Uterus (tissue), 4 donors: ENCODE measurements around the gene KCNAB1. TPM values are rescaled to one million over a fixed set of nuclear protein-coding genes. Genes with fewer than 3 reads are reported as not detected.

Source experiments
- DNase-seq, 2 donors: peaks; one replicate each; pipeline ENCODE4 v3.0.0-alpha.2; 2019 to 2020
- H3K27ac ChIP-seq, 2 donors: fragments of 200-600 bp; sonication (generic); 1 replicate in 1 of 2; 2 replicates in 1 of 2; pipeline ENCODE4 v1.5.1; 2016 to 2018
- H3K27me3 ChIP-seq, 2 donors: fragments of 200-600 bp; sonication (generic); one replicate each; pipeline ENCODE4 v1.5.1; 2018 to 2019; ENCODE audit warnings: control low read depth in 1 of 2
- H3K36me3 ChIP-seq, 2 donors: fragments of 200-600 bp; sonication (generic); one replicate each; pipeline ENCODE4 v1.5.1; 2019; ENCODE audit warnings: control low read depth in 1 of 2
- H3K4me1 ChIP-seq, 2 donors: fragments of 200-600 bp; sonication (generic); one replicate each; pipeline ENCODE4 v1.5.1; 2018 to 2019; ENCODE audit warnings: control low read depth in 1 of 2
- H3K4me3 ChIP-seq, 2 donors: fragments of 200-600 bp; sonication (generic); 1 replicate in 1 of 2; 2 replicates in 1 of 2; pipeline ENCODE4 v1.5.1; 2018 to 2019; ENCODE audit warnings: mild to moderate bottlenecking in 1 of 2
- H3K9me3 ChIP-seq, 2 donors: fragments of 200-600 bp; sonication (generic); one replicate each; pipeline ENCODE4 v1.5.1; 2019; ENCODE audit warnings: control low read depth in 1 of 2
- CTCF ChIP-seq, 4 experiments: fragments of 200-600 bp in 2 of 4; fragments of 450-650 bp in 2 of 4; sonication (generic) in 2 of 4; IDR thresholded peaks; one replicate each; pipeline ENCODE4 v1.5.1; 2016 to 2019; ENCODE audit warnings: antibody characterized with exemption in 4 of 4, mild to moderate bottlenecking in 2 of 4, moderate library complexity in 1 of 4
- POLR2A ChIP-seq, 2 donors: fragments of 450-650 bp; IDR thresholded peaks; one replicate each; pipeline ENCODE4 v1.6.1; 2016; ENCODE audit warnings: antibody characterized with exemption in 2 of 2, mild to moderate bottlenecking in 1 of 2, moderate library complexity in 1 of 2
- intact Hi-C: fragments of 100-400 bp; cut with DNase I; formaldehyde crosslinking; loops from one replicate; pipeline ENCODE4 v1.15.1; 2023; ENCODE audit warnings: low total_unique reads
- total RNA-seq, 4 donors: library from RNA; depleted of rRNA in 3 of 4; stranded (reverse); fragments of >200 nt in 3 of 4; gene quantifications; one replicate each; pipeline versions ENCODE4 v1.1.0 to v1.2.4, GENCODE V29; 2014 to 2023
- donor health status: DM: yes; HTN: yes; CAD: no.

KCNAB1 gene
- total RNA-seq, 4 donors from 2014 or later = 1.3 to 12.8 (median 6.8) TPM

DNA sequence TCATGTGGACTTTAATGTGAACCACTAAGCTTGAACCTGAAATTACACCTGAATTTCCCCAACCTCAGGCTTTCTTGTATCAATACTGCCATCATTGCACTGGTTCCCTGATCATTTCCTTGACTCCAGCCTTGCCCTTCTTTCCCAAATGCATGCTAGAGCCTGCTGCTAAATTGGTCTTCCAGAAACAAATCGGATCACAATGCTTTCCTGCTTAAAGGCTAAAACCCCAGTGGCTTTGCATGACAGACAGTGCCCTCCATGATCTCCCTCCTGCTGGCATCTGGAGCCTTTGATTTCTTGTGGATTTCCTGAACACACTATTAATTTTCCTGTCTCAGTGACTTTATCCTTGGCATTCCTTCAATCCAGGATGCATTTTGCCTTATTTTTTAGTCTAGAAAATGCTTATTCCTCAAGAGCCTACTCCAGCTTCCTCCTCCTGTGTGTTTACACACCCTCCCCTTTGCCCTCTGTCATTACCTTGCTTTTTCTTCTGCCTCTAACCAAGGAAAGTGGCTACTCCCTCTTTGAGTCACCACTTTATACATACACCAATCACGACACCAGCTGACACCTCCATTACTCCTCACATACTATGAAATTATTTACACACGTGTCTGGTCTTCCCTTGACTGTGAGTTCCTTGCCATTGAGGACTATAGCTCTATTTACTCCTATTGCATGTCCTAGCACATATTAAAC lies 214.6 kb downstream of the KCNAB1 start:
- intact Hi-C loops = no loop called here

GRCh38 chr3:156339491-156339890 lies 219.1 kb downstream of the KCNAB1 start:
- no peaks in the 10 kb centered on the region for H3K4me1 ChIP-seq
- TF ChIP-seq CTCF (IDR thresholded peaks at IDR 0.05) = no peak
- TF ChIP-seq POLR2A (IDR thresholded peaks at IDR 0.05) = no peak
- H3K9me3 ChIP-seq = no peaks in the 10 kb centered on the region
- H3K36me3 ChIP-seq = no peaks in the 10 kb centered on the region
- DNase-seq = no peak
- H3K27ac ChIP-seq = no peak overlapping the region
- H3K4me3 ChIP-seq = no peak overlapping the region
- intact Hi-C loops = no loop called here
- H3K27me3 ChIP-seq = no peaks in the 10 kb centered on the region

More for the DNA sequence above, 214.6 kb downstream of the KCNAB1 start:
- no peak for DNase-seq
- no peak overlapping the region for H3K4me3 ChIP-seq
- no peaks in the 10 kb centered on the region for H3K9me3 ChIP-seq
- no peaks in the 10 kb centered on the region for H3K36me3 ChIP-seq
- H3K27ac ChIP-seq = no peak overlapping the region
- H3K4me1 ChIP-seq = no peaks in the 10 kb centered on the region
- H3K27me3 ChIP-seq = no peaks in the 10 kb centered on the region
- TF ChIP-seq CTCF (IDR thresholded peaks at IDR 0.05) (no peak), POLR2A (IDR thresholded peaks at IDR 0.05) (no peak)

DNA sequence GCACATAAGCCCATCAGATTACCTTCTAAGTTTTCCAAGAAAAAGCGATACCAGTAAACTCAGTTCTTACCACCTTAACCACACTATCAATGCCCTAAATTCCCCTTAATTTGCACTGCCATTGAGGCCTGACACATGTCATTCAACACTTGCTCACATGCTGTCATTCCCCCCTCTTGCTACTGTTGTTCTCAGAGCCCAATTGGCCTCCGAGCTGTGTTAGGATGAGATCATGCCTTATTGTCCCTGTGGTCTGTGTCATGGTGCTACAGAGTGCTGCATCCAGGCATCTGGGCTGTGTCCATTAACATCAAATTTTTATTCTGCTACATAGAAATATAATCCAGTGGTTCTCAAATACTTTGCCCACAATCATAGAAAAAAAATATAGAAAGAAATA lies 221.0 kb downstream of the KCNAB1 start:
- H3K27ac ChIP-seq = no peak overlapping the region
- no peak overlapping the region for H3K4me3 ChIP-seq
- intact Hi-C loops = no loop called here
- no peaks in the 10 kb centered on the region for H3K36me3 ChIP-seq
- H3K27me3 ChIP-seq = no peaks in the 10 kb centered on the region
- no peaks in the 10 kb centered on the region for H3K9me3 ChIP-seq
- TF ChIP-seq POLR2A (IDR thresholded peaks at IDR 0.05) (no peak), CTCF (IDR thresholded peaks at IDR 0.05) (no peak)
- no peak for DNase-seq
- no peaks in the 10 kb centered on the region for H3K4me1 ChIP-seq

- Histone ChIP-seq H3K36me3 (no peaks in the 10 kb centered on the region), H3K27me3 (no peaks in the 10 kb centered on the region), H3K4me1 (no peaks in the 10 kb centered on the region), H3K4me3 (no peak overlapping the region), H3K9me3 (no peaks in the 10 kb centered on the region), H3K27ac (no peak overlapping the region)
- DNase-seq = no peak
- no peak for TF ChIP-seq CTCF (IDR thresholded peaks at IDR 0.05)
- no peak for TF ChIP-seq POLR2A (IDR thresholded peaks at IDR 0.05)
- intact Hi-C loops = no loop called here
Observed at GRCh38 chr3:156341831-156342416, 221.5 kb downstream of the KCNAB1 start.

DNA sequence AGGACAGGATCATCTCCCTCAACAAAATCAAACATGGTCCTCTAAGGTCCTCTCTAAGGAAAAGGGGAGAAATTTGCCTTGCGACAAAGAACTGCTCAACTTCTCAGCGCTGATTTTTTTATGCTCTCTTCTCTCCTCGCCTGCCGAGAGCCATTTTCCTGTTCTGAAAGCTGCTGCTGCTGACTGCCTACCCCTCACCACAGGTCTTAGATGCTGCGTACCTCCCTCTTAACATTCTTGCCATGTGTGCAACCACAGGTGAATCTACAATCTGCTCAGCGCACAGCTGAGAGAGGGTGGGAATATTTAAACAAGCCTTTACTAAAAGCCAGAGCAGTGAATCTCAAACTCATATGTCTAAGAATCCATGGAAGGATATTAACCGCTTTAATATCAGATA lies 223.8 kb downstream of the KCNAB1 start:
- Histone ChIP-seq H3K27me3 (no peaks in the 10 kb centered on the region), H3K4me3 (no peak overlapping the region), H3K36me3 (no peaks in the 10 kb centered on the region), H3K9me3 (no peaks in the 10 kb centered on the region), H3K4me1 (no peaks in the 10 kb centered on the region), H3K27ac (no peak overlapping the region)
- TF ChIP-seq POLR2A (IDR thresholded peaks at IDR 0.05) = no peak
- no peak for TF ChIP-seq CTCF (IDR thresholded peaks at IDR 0.05)
- intact Hi-C loops = no loop called here
- DNase-seq = no peak
